Activated effector memory CD4-positive, alpha-beta T cell treated with anti-CD3 and anti-CD28 coated beads, Interleukin-2, amount 50 U/mL, for 16 hours (primary cell): ENCODE results near the gene COL16A1.
A peak's percentile ranks its signal among the peaks of the same experiment; 100 is the strongest.

ENCODE experiments used
- DNase-seq: peaks from one replicate; pipeline ENCODE4 v3.0.0-alpha.2; 2020

COL16A1 gene

DNA sequence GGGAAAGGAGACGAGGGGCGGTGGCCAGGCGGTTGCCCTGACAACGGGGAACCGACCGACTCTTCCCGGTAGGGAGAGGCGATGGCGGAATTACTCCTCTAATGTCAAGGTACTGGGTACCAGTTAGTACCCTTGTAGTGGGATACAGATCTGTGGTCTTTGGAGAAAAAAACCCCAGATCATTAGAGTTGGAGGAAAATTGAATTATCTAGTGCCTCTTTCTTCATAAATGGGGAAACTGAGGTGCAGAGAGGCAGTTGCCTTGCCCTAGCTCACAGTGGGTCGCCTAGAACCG, 58.6 kb downstream of the COL16A1 start:
- DNase-seq, result no peak

DNA sequence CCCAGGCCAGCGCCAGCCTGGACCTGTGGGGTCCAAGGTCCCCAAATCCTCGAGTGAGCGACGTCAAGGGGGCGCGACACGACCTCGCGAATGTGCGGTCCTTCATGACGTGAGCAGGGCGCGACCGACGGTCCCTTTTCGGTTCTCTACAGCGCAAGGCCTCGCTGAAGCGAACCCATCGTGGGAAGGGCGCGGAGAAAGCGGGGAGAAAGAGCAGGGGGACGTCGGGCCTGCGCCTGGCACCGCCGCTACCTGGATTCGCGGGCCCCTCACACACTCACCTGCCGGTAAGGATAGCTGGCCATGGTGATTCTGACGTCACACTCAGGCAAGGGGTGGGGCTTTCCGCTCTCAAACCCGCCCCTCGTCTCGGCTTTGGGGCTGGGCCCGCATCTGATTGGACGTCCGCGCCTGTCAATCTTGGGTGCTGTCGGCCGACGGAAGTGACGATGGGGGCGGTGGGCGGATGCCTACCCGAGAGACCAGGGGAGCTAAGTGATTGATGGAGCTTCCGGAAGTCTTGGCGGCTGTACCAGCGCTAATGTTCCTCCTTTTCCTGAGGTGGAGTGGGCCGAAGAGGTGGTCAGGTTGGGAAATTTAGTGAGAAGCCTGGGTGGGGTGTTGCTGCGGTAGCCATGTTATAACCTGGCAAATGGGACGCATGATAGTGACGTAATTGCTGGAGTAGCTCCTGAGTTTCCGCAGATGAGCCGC, 59.1 kb downstream of the COL16A1 start, which contains the start of gene PEF1:
Gene PEF1 (minus strand): TSS at position 317 of the 714 bp plus-strand sequence. CDS start 12 bp downstream, at position 305.
- peak; percentile 100 for DNase-seq

DNA sequence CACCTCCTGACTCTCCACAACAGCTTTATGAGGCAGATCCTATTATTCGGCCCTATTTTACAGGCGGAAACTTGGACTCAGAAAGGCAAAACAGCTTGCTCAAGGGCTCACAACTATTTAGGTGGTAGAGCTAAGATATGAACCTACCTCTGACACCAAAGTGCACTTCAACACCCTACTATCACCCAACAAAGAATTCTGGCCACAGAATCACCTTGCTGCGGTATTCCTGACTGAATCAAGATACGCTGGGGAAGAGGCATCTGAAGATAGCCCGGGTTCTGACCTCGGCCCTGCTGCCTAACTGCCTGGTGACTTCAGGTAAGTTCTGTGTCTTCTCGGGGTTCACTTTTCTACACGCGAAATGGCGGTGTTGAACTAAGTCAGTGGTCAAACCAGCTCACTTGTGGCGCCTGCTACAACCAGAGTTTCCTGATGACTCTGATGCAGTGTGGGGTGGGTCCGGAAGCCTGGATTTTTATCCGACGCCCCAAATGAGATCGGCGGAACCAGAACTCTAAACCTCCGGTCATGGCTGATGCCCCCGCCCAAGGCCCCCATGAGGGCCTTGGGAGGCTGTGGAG, 59.7 kb downstream of the COL16A1 start:
- DNase-seq, result no peak

DNA sequence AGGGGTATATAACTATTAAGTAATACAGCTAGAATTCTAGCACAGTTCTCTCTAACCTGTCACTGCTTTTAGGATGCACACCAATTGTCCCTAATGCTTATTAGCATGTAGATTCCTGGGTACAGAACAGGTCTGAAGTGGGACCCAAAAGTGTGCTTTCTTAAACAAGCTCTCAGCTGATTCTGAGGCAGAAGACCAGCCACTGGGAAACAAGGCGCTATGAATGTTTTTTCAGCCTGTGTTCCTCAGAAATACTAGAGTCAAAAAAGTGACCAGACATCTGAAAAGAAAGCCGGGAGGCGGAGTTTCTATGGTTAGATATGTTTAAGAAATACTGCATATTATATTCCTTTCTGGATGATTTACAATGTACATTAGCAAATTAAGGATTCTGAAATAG, 60.9 kb downstream of the COL16A1 start:
- no peak for DNase-seq

DNA sequence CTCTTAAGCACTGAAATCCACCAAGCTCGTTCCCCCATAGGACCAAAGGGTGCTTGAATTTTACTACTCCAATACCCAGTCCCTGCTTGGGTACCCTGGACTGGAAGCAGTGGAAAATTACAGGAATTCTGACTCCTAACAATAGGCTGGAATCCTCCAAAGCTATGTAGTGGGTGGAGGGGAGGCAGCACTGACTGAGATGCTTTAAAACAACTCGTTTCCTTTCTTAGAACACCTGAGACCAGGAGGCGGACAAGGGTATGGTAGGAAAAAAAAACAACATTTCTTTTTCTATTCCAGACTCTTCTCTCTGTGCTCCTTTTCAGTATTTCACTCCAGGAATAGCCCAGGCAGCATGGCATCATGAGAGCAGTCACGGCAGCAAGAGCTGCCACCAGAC, 61.5 kb downstream of the COL16A1 start:
- no peak for DNase-seq

DNA sequence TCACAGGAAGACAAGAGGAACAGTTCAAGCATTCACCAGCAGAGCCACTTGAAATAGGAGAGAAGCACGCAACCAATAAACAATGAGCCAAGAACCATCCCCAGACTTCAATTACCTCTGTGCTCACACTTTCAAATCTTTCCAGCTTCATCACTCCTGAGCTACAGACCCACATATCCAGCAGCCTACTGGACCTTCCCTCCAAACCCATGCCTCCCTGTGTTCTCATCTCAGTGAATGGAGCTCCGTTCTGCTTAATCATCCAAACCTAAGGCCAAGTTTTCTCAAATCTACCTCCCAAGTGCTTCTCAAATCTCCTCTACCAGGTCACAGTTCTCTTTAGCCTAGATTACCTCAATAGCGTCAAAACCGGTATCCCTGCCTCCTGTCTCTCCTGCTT, 62.9 kb downstream of the COL16A1 start:
- no peak for DNase-seq

DNA sequence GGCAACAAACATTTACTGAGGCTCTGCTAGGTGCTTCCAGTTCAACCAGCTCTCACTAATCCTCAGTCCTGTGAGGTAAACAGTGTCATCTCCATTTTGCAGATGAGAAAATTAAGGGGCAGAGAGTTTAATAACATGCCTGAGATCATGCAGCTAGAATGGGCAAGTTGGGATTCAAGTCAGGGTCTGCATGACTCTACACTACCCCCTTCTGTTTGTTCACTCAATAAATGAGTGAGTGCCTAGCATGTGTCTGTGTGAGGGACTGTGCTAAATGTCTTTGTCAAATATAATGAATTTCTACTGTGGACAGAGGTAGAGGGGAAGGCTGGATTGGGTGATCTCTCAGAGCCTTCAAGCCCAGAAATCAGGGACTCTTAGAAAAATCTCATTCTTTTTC, 63.6 kb downstream of the COL16A1 start:
- no peak for DNase-seq

DNA sequence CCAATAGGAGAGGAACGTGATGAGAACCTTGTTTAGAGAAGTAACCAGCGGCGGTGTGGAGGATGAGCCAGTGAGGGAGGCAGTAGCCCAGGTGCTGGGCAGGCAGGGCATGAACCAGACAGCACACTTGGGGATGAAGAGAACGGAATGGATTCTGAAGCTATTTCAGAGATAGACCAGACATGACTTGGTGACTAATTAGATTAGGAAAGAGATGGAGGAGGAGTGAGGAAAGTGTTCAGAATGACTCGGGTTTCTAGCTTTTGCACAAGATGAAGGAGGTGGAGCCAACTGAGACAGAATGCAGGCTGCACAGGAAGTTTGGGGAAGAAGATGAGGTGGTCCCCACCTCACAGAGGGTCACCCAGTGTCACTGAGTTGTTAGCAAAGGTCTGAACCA, 64.3 kb downstream of the COL16A1 start:
- no peak for DNase-seq

DNA sequence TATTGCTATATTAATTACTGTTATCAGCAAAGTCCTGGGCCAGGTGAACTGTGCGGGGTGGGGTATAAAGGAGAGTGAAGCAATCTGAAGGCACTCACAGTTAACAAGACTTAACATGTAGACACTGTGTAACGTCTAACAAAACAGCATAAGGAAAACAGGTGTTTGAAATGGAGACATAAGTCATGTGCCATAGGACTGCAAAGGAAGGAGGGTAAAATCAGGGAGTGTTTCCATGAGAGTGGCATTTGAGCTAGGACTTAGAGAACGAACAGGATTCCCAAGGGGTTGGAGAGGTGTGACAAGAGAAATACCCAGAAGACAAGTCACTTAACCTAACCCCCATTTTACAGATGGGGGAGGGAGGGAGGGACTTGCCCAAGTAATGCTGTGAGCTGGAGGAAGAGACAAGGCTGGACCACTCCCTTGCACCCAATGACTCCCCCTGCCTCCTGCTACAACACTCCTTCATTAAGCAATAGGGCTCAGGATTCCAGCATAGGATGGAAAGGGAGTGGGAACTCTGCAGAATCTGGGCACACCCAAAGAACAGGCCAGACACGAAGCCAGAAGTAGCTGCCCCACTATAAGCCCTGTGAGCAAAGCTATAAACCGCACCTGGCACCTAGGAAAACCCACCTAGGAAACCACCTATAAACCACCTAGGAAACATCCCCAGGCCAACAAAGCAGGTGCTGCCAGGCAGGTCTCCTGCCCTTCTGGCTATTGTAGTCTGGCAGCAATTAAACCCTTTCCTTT, 65.7 kb downstream of the COL16A1 start:
- DNase-seq, result no peak

DNA sequence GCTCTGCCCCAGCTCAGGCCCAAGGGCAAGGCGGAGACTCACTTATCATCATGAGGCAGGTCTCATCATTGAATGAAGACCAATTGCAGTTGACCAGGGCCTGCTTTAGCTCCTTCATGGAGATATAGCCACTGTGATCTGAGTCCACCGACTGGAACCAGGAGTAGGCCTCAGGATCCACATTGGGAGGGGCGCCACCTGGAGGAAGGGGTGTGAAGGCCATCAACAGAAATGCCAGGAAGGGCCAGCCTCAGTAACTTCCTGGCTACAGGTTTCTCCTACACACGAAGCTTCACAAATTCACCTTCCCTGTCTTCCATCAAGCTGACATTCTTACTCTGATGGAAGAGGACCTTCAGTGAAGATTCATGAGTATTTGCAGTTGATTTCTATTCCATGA, 70.7 kb downstream of the COL16A1 start:
- peak; percentile 70 for DNase-seq

DNA sequence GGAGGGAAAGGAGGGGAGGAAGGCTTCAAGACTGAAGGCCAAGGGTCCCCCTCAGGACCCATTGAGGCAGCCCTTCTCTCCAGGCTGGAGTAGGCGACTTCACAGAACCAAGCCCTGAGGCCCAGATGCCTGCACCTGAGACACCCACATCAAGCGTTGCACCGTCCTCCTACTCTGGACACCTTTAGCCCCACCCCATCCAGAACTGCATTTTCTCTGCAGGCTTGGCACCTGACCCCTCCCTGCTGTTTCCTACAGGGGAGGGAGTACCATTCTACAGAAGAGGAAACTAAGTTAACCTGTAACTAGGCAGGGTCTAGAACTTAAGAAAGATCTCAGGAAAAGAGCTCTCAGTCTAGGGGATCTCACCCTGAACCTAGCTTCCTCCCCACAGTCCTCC, 71.2 kb downstream of the COL16A1 start:
- DNase-seq, result no peak

DNA sequence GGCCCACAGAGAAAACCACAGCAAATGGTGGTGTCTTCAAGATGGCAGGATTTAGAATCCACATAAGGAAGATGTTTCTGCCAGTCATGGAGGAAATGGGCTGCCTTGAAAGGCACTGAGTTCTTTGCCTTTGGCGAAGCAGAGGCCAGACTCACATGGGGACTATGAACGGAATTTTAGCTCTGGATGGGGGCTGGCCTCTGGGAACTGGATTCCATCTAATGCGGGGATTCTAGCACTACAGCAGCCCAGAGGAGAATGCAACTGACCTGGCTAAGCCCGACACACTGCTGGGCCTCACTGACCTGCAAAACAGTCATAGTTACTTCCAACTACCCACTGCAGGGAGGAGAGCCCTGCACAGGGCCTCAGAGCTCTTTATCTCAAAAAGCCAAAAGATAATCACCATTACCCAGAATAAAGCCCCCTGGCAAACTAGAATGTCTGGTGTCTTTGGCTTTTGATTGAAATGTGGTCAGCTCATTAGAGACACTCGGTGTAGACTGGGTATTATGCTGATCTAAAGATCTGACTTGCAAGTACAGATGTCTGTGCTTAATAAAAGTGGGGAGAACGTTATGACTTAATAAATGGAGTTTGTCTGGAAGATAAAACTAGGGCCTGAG, 74.8 kb downstream of the COL16A1 start:
- no peak for DNase-seq

DNA sequence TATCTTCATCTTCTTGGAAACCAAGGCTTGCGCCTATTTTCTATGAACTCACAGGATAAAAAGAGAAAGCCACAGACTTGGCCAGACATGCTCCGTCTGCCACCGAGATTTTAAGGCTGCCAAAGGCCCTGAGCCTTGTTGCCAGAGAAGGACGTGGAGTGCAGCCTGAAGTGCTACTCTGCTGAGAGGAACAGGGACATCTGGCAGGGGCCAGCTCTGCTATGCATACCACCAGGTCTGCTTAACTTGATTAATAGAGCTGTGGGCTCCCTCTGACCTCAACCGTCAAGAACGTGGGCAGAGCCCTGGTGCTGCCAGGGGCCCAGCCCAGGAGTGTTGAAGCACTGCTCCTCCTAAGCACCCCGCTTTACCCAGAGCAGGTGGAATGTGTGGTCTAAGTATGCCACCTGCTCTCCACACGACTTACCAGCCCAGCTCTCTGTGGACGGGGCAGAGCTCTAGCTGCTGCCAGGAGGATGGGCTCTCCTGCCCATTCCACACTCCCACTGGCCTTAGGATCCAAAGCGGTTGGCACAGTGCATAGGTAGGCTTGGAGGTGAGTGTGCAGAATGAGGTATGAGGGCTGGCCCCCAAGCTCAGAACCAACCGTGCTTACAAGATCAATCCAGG, 75.8 kb downstream of the COL16A1 start:
- DNase-seq, result peak; percentile 46

DNA sequence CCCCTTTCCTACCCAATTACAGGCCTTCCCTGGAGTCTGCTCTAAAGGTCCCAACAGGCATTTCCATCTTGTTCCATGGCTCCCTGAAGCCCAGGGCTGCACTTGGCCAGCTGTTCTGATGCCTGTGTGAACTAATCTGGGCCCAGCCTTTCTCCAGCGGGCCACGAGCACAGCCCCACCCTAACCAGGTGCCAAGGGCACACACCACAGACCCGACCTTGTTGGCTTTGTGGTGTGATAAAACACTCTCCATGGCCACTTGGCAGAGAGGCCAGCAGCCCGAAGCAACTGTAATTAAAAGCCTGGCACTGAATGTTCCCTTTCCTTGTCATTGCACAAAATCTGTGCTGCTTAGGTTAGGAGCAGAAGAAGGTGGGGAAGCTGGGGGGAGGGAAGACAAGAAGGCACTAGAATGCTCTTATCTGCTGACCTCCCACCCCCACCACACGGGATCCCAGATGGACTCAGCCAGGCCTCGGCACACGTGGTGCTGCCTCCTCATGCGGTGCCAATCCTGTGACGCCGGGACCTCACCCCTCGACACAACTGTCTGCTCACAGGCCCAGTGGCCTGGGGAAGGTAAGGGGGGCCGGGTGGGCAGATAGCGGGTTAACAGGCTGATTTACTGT, 76.4 kb downstream of the COL16A1 start:
- DNase-seq, result peak; percentile 58

DNA sequence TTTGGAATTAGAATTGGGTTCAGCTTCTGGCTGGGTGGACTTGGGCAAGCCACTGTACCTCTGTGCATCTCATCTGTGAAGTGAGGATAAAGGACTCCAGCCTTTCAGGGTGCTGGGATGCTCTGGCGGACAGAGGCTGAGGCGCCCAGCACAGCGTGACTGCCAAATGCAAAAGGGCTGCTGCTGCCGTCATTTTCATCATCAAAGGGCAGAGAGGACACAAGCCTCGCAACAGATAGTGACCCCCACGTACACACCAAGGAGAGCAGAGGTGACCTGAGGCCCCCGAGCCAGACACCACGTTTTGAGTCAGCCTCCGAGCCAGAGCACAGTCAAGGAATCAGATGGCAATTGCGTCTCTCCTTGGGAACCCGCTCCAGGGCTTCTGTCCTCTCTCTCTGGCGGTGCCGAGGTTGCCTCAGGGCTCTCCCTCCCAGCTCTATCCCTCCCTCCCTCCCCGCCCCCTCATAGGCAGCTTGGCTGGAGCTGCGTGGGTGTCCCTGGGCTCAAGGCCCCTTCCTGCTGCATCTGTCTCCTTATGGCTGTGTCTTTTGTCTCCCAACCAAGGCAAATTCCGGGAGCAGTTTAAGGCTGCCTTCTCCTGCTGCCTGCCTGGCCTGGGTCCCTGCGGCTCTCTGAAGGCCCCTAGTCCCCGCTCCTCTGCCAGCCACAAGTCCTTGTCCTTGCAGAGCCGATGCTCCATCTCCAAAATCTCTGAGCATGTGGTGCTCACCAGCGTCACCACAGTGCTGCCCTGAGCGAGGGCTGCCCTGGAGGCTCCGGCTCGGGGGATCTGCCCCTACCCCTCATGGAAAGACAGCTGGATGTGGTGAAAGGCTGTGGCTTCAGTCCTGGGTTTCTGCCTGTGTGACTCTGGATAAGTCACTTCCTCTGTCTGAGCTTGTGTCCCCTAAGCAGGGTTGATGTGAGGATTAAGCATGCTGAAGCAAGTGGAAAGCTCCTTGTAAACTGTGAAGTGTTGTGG, 77.3 kb downstream of the COL16A1 start:
- no peak for DNase-seq

DNA sequence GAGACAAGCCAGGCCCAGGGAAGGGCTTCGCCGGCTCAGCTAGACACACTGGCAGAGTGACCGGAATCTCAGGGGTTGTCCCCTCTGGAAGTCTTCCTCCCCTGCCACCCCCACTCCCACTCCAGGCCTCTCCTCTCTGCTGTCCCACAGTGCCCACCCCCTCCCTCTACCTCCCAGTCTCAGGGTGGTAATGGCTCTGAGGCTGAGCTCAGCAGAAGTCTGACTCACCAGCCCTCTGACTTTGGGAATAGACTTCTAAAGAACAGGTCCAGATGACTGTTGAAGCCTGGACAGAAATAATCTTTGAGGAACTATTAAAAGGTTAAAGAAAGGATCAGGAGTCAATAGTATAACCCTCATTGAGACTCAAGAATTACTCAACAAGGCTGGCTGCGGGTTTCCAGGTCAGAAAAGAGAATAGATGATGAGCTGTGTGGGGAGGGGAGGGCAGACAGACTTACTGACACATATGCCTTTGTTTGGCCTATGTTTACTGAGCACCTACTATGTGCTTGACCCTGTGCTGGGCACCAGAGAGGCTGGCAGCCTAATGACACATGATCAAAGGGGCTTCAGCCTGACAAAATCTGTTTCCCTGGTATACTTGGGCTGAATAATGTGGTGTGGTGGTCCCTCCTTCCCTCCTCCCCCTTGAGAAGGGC, 78.1 kb downstream of the COL16A1 start:
- no peak for DNase-seq

DNA sequence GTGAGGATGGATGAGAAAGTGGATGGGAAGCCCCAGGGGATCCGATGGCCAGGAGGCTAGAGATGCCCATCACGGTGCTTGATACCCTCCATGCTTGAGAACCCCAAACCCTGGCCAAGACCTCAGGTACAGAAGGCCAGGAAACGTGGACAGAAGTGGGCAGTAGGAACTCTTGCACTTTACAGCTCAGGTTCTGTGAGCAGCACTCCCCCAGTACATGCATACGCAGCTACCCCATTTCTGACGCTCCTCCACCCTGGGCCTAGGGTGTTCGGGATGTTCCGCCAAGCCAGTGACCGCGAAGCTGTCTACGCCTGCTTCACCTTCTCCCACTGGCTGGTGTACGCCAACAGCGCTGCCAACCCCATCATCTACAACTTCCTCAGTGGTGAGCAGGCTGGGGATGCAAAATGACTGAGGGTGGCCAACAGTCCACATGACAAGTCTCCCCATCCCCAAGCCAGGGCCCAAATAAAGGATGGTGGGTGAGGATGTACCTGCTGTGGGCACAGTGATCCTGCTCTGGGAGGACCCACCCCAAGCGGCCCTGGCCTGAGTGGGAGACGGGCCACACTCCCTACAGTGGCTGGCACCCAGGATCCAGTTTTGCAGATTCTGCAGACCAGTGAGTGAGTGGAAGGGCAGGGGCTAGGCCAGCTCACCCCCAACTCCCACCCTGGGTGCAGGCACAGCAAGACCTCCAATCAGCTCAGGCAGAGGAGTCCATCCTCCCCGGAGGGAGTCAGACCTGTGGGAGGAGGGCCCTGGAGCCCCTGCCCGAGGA, 78.9 kb downstream of the COL16A1 start:
- no peak for DNase-seq

DNA sequence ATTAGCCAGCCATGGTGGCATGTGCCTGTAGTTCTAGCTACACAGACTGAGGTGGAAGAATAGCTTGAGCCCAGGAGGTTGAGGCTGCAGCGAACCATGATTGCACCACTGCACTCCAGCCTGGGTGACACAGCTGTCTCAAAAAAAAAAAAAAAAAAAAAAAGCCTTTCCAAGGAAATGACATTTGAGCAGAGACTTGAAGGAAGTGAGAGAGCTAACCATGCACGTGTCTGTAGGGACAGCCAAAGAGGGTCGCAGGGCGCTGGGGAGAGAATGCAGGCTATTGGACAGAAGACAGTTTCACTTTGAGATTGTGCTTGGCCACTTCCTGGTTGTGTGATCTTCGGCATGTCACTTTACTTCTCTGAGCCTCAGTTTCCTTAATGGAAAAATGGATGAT, 79.5 kb downstream of the COL16A1 start:
- no peak for DNase-seq

DNA sequence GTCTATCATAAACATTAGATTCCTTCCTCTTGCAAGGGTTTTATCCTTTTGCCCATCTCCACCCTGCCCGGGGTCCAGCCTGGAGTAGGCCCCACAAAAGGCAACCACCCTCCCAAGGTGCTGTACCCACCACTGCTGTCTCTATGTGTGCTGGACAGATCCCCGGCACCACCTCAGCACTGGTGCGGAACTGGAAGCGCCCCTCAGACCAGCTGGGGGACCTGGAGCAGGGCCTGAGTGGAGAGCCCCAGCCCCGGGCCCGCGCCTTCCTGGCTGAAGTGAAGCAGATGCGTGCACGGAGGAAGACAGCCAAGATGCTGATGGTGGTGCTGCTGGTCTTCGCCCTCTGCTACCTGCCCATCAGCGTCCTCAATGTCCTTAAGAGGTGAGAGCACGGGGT, 80.5 kb downstream of the COL16A1 start:
- DNase-seq, result no peak
